ENCODE measurements around the gene NUP62. TPM values are rescaled to one million over a fixed set of nuclear protein-coding genes. Genes with fewer than 3 reads are reported as not detected.
"Not testable (repeated sequence)": the region's sequence is repeated elsewhere in the genome, so short reads cannot be mapped to it uniquely, and the experiment has no call there.

The NUP62 gene
- 126 and 138 TPM in 2 replicates for total RNA-seq

- intact Hi-C loops (cut with micrococcal nuclease) = loop anchor here (1.0 kb wide), 2 partner anchors 52 to 96 kb away; partner anchors contain the start of genes AKT1S1, TBC1D17 and VRK3
Measured at GRCh38 chr19:49929121-49929610, at the start of gene NUP62, which contains the start of gene ATF5. Gene NUP62, minus strand, starts transcription at chr19:49929504. Its CDS starts 19,697 bp downstream, at chr19:49909807. Gene ATF5, plus strand, starts transcription at chr19:49929205. Its CDS starts 1,646 bp downstream, at chr19:49930851.

GRCh38 chr19:49978324-49978723 is 49.0 kb upstream of the NUP62 start:
- intact Hi-C loops (cut with micrococcal nuclease) = no loop called here

- intact Hi-C loops (cut with micrococcal nuclease) = no loop called here
Measured at GRCh38 chr19:49977881-49978280, 48.6 kb upstream of the NUP62 start.

GRCh38 chr19:49977076-49977475 is 47.8 kb upstream of the NUP62 start:
- intact Hi-C loops (cut with micrococcal nuclease) = no loop called here

- intact Hi-C loops (cut with micrococcal nuclease) = no loop called here
Measured at GRCh38 chr19:49976496-49976895, 47.2 kb upstream of the NUP62 start.

GRCh38 chr19:49975051-49975450 is 45.7 kb upstream of the NUP62 start:
- intact Hi-C loops (cut with micrococcal nuclease) = no loop called here

GRCh38 chr19:49973987-49974386 is 44.7 kb upstream of the NUP62 start:
- intact Hi-C loops (cut with micrococcal nuclease) = no loop called here

- intact Hi-C loops (cut with micrococcal nuclease) = no loop called here
Measured at GRCh38 chr19:49972841-49973240, 43.5 kb upstream of the NUP62 start.

GRCh38 chr19:49971991-49972411 is 42.7 kb upstream of the NUP62 start:
- intact Hi-C loops (cut with micrococcal nuclease) = no loop called here

GRCh38 chr19:49969355-49969754 is 40.1 kb upstream of the NUP62 start:
- intact Hi-C loops (cut with micrococcal nuclease) = not testable (repeated sequence)

- intact Hi-C loops (cut with micrococcal nuclease) = no loop called here
Measured at GRCh38 chr19:49968279-49968922, 39.1 kb upstream of the NUP62 start.

GRCh38 chr19:49960980-49961379 is 31.7 kb upstream of the NUP62 start, which contains the start of gene SIGLEC11:
Gene SIGLEC11, minus strand, starts transcription at chr19:49961172. Its CDS starts 91 bp downstream, at chr19:49961081.
- intact Hi-C loops (cut with micrococcal nuclease) = not testable (repeated sequence)

GRCh38 chr19:49959892-49960291 is 30.6 kb upstream of the NUP62 start:
- intact Hi-C loops (cut with micrococcal nuclease) = not testable (repeated sequence)

- intact Hi-C loops (cut with micrococcal nuclease) = not testable (repeated sequence)
Measured at GRCh38 chr19:49958596-49958995, 29.3 kb upstream of the NUP62 start.

- intact Hi-C loops (cut with micrococcal nuclease) = not testable (repeated sequence)
Measured at GRCh38 chr19:49958144-49958543, 28.8 kb upstream of the NUP62 start.

- intact Hi-C loops (cut with micrococcal nuclease) = no loop called here
Measured at GRCh38 chr19:49957262-49957915, 28.1 kb upstream of the NUP62 start.

- intact Hi-C loops (cut with micrococcal nuclease) = no loop called here
Measured at GRCh38 chr19:49956115-49956495, 26.8 kb upstream of the NUP62 start.

GRCh38 chr19:49954933-49955332 is 25.6 kb upstream of the NUP62 start:
- intact Hi-C loops (cut with micrococcal nuclease) = no loop called here

- intact Hi-C loops (cut with micrococcal nuclease) = no loop called here
Measured at GRCh38 chr19:49954092-49954829, 25.0 kb upstream of the NUP62 start.

- intact Hi-C loops (cut with micrococcal nuclease) = no loop called here
Measured at GRCh38 chr19:49953416-49953815, 24.1 kb upstream of the NUP62 start.

GRCh38 chr19:49952906-49953305 is 23.6 kb upstream of the NUP62 start:
- intact Hi-C loops (cut with micrococcal nuclease) = no loop called here

- intact Hi-C loops (cut with micrococcal nuclease) = no loop called here
Measured at GRCh38 chr19:49952479-49952836, 23.2 kb upstream of the NUP62 start.
